Mesendoderm (in vitro differentiated cells): Measurements from ENCODE around the gene ZNF844. TPM values are rescaled to one million over a fixed set of nuclear protein-coding genes. Genes with fewer than 3 reads are reported as not detected.

Source experiments
- small RNA-seq: library from polyadenylated mRNA; stranded (forward); fragments of <200 nt; extraction: miRNeasy Mini kit (QIAGEN cat#:217004); gene quantifications from one replicate; pipeline ENCODE3, GENCODE V24; 2013; ENCODE audit not compliant: insufficient read depth

Gene ZNF844

Small RNA genes lying within 50 kb of the gene (small RNA-seq; reads per million reads assigned to genes)
- not detected for gene RF00019
- not detected for gene RNA5SP465
- not detected for gene RNA5SP466
- not detected for gene RNA5SP467
